Panc1 (cell line): ENCODE data around the gene CROCC2. TPM values are rescaled to one million over a fixed set of nuclear protein-coding genes. Genes with fewer than 3 reads are reported as not detected.

Experiments used
- ATAC-seq: fragments of 200-7000 bp; cut with Tn5 transposase; 2 replicates; pipeline ENCODE4 v1.9.1; 2020; ENCODE audit warnings: mild to moderate bottlenecking, moderate library complexity
- BruUV-seq: library from RNA; stranded (reverse); fragments of 400-500 nt; replicated peaks from 2 replicates; lab custom pipeline; 2021; lab: Mats Ljungman, UMichigan
- CTCF ChIA-PET: fragments of 300-600 bp; sonication (Branson Sonifier 250); formaldehyde crosslinking; loops from one replicate; lab custom pipeline; 2022; ENCODE audit warnings: antibody characterized with exemption; lab: Charles Lee
- POLR2A ChIA-PET: fragments of 300-600 bp; sonication (Branson Sonifier 250); formaldehyde crosslinking; loops from one replicate; lab custom pipeline; 2022; ENCODE audit warnings: antibody characterized with exemption; lab: Charles Lee
- DNase-seq: peaks from one replicate; pipeline ENCODE4 v3.0.0-alpha.2; 2010; ENCODE audit warnings: low read depth, low spot score
- H3K27ac ChIP-seq: 2 replicates; pipeline ENCODE4 v1.5.1; 2011; ENCODE audit warnings: mild to moderate bottlenecking, low read length, inconsistent platforms
- H3K27me3 ChIP-seq: fragments of 200-500 bp; sonication (Bioruptor generic); 2 replicates; pipeline ENCODE4 v1.6.0; 2014; ENCODE audit warnings: low read length, inconsistent platforms; ENCODE audit not compliant: control insufficient read depth, insufficient read depth
- H3K36me3 ChIP-seq: fragments of 200-500 bp; sonication (Bioruptor generic); 2 replicates; pipeline ENCODE4 v1.5.1; 2014; ENCODE audit warnings: inconsistent platforms, mild to moderate bottlenecking, low read length, moderate library complexity; ENCODE audit not compliant: control insufficient read depth, insufficient read depth
- H3K4me1 ChIP-seq: 2 replicates; pipeline ENCODE4 v1.5.1; 2011; ENCODE audit warnings: inconsistent platforms, mild to moderate bottlenecking, low read length, moderate library complexity; ENCODE audit not compliant: control insufficient read depth, insufficient read depth
- H3K4me3 ChIP-seq, 2 experiments: 2 replicates each; pipeline ENCODE4 v1.5.1; 2011 to 2012; ENCODE audit warnings: low read depth in 2 of 2, low read length in 2 of 2, mild to moderate bottlenecking in 2 of 2, inconsistent platforms in 1 of 2, moderate library complexity in 1 of 2
- H3K9me3 ChIP-seq: fragments of 200-500 bp; sonication (Bioruptor generic); 2 replicates; pipeline ENCODE4 v1.5.1; 2014; ENCODE audit warnings: low read depth, mild to moderate bottlenecking, inconsistent platforms, low read length, moderate library complexity; ENCODE audit not compliant: control insufficient read depth, insufficient read depth
- POLR2AphosphoS5 ChIP-seq: IDR thresholded peaks from 2 replicates; pipeline ENCODE4 v1.6.1; 2012; ENCODE audit warnings: mild to moderate bottlenecking, low read depth, low read length, moderate library complexity
- SIN3A ChIP-seq: IDR thresholded peaks from 2 replicates; pipeline ENCODE4 v1.6.1; 2012; ENCODE audit warnings: low read depth, mild to moderate bottlenecking, low read length, moderate library complexity, borderline replicate concordance; ENCODE audit not compliant: insufficient read depth
- TCF7L2 ChIP-seq: IDR thresholded peaks from 2 replicates; pipeline ENCODE4 v1.6.1; 2011; ENCODE audit warnings: mild to moderate bottlenecking, low read depth, low read length, inconsistent platforms
- in situ Hi-C: cut with HindIII; loops from 2 replicates; pipeline ENCODE4 v1.10.0; 2016; ENCODE audit warnings: low sequenced_read_pairs, low pct_unique_long_range_greater_than_20kb
- intact Hi-C: fragments of 100-400 bp; cut with micrococcal nuclease; formaldehyde crosslinking; loops from one replicate; pipeline ENCODE4 v1.10.0; 2022; ENCODE audit not compliant: unreplicated experiment
- total RNA-seq: library from RNA; stranded (reverse); gene quantifications from one replicate; pipeline ENCODE4 v1.2.1, GENCODE V29; 2021; ENCODE audit not compliant: unreplicated experiment
- TF ChIP-seq, protein P1 (sequence below): fragments of 450-650 bp; IDR thresholded peaks from 2 replicates; pipeline ENCODE4 v1.5.1; 2017; ENCODE audit warnings: mild to moderate bottlenecking
- TF ChIP-seq, protein P2 (sequence below), 2 experiments: IDR thresholded peaks; 2 replicates each; pipeline ENCODE4 v1.6.1; 2011 to 2012; ENCODE audit warnings: low read depth in 2 of 2, control low read depth in 1 of 2, low read length in 1 of 2, mild to moderate bottlenecking in 1 of 2, moderate library complexity in 1 of 2; ENCODE audit not compliant: insufficient read depth in 1 of 2

CROCC2 gene
- total RNA-seq, 1 experiment from 2014 or later: 0.23 TPM

- intact Hi-C loops: no loop called here
- H3K36me3 ChIP-seq: no peaks in the 10 kb centered on the region; the same call in 1 of the 2 replicates
- no peak overlapping the region for H3K4me3 ChIP-seq
- ATAC-seq: no peak
- peaks cover 15% of the 10 kb centered on the region for H3K4me1 ChIP-seq
- POLR2A ChIA-PET: no interaction called here
- in situ Hi-C loops: no loop called here
- TF ChIP-seq TCF7L2 (no peak), POLR2AphosphoS5 (no peak), SIN3A (no peak)
- TF ChIP-seq, protein P1, sequence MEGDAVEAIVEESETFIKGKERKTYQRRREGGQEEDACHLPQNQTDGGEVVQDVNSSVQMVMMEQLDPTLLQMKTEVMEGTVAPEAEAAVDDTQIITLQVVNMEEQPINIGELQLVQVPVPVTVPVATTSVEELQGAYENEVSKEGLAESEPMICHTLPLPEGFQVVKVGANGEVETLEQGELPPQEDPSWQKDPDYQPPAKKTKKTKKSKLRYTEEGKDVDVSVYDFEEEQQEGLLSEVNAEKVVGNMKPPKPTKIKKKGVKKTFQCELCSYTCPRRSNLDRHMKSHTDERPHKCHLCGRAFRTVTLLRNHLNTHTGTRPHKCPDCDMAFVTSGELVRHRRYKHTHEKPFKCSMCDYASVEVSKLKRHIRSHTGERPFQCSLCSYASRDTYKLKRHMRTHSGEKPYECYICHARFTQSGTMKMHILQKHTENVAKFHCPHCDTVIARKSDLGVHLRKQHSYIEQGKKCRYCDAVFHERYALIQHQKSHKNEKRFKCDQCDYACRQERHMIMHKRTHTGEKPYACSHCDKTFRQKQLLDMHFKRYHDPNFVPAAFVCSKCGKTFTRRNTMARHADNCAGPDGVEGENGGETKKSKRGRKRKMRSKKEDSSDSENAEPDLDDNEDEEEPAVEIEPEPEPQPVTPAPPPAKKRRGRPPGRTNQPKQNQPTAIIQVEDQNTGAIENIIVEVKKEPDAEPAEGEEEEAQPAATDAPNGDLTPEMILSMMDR: no peak
- TF ChIP-seq, protein P2, sequence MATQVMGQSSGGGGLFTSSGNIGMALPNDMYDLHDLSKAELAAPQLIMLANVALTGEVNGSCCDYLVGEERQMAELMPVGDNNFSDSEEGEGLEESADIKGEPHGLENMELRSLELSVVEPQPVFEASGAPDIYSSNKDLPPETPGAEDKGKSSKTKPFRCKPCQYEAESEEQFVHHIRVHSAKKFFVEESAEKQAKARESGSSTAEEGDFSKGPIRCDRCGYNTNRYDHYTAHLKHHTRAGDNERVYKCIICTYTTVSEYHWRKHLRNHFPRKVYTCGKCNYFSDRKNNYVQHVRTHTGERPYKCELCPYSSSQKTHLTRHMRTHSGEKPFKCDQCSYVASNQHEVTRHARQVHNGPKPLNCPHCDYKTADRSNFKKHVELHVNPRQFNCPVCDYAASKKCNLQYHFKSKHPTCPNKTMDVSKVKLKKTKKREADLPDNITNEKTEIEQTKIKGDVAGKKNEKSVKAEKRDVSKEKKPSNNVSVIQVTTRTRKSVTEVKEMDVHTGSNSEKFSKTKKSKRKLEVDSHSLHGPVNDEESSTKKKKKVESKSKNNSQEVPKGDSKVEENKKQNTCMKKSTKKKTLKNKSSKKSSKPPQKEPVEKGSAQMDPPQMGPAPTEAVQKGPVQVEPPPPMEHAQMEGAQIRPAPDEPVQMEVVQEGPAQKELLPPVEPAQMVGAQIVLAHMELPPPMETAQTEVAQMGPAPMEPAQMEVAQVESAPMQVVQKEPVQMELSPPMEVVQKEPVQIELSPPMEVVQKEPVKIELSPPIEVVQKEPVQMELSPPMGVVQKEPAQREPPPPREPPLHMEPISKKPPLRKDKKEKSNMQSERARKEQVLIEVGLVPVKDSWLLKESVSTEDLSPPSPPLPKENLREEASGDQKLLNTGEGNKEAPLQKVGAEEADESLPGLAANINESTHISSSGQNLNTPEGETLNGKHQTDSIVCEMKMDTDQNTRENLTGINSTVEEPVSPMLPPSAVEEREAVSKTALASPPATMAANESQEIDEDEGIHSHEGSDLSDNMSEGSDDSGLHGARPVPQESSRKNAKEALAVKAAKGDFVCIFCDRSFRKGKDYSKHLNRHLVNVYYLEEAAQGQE (IDR thresholded peaks at IDR 0.05; ENCODE audit: insufficient read depth in 1 of 2, low read depth in 2 of 2, low read length in 1 of 2): no peak
- no peak for DNase-seq
- no TSS peak for BruUV-seq
- no peak overlapping the region for H3K27ac ChIP-seq
- H3K27me3 ChIP-seq: no peaks in the 10 kb centered on the region
- CTCF ChIA-PET: no interaction called here
- H3K9me3 ChIP-seq: no peaks in the 10 kb centered on the region
Measured at GRCh38 chr2:240996834-240997140, 90.7 kb downstream of the CROCC2 start.

DNA sequence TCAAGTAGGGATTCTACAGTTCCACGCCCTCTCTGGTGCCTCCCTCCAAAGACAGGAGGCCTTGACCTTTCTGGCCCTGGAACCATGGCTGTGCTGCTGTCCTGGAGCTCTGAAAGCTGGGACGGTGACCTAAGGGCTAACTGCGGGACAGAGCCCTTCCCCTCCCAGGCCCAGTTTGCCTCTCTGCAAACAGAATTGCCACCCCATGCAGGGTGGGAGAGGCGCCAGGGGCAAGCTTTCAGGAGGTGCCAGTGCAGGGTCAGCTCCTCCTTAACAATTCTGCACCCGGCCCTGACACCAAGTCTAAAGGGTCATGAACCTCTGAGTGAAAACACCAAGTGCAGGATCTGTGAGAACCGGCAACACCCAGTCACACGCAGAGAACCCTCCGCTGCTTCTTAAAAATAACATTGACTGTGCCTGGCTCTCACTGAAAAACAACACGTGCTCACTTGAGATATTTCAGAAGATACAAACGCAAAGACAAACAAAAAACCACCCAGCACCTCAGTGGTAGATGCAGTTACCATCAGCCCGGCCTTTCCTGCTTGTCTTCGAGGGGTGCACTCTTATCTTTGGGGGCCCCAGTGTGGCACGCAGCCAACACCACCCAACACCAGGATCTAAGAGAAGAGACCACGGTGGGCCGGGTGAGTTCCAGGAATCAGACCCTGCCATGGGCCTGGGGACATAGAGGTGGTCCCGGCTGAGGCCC, 91.2 kb downstream of the CROCC2 start:
- H3K36me3 ChIP-seq: no peaks in the 10 kb centered on the region; the same call in 1 of the 2 replicates
- no TSS peak for BruUV-seq
- intact Hi-C loops: no loop called here
- H3K4me1 ChIP-seq: peaks cover 11% of the 10 kb centered on the region
- ChIA-PET POLR2A (no interaction called here), CTCF (no interaction called here)
- H3K27ac ChIP-seq: peak overlapping the region; percentile 70
- peak overlapping the region in 1 of 2 experiments; percentile 65; a peak in 2 of 4 replicates for H3K4me3 ChIP-seq
- no peak for DNase-seq
- TF ChIP-seq TCF7L2: no peak
- no peak for TF ChIP-seq SIN3A
- H3K27me3 ChIP-seq: no peaks in the 10 kb centered on the region
- no peak for ATAC-seq
- H3K9me3 ChIP-seq: no peaks in the 10 kb centered on the region
- in situ Hi-C loops: no loop called here
